GM19324 (cell line): ENCODE measurements around the gene MAPK1.
"Not testable (repeated sequence)": the region's sequence is repeated elsewhere in the genome, so short reads cannot be mapped to it uniquely, and the experiment has no call there.

Source experiments
- ATAC-seq: cut with Tn5 transposase; IDR thresholded peaks from one replicate; pipeline ENCODE4 v1.9.1; 2021; ENCODE audit warnings: mild to moderate bottlenecking, moderate library complexity; ENCODE audit not compliant: unreplicated experiment, low FRiP score

The MAPK1 gene

GRCh38 chr22:21882754-21883333, 15.4 kb upstream of the MAPK1 start:
- ATAC-seq = not testable (repeated sequence)

- no peak for ATAC-seq
Measured at GRCh38 chr22:21881841-21882753, 14.7 kb upstream of the MAPK1 start.

GRCh38 chr22:21876486-21877176, 9.2 kb upstream of the MAPK1 start:
- no peak for ATAC-seq

GRCh38 chr22:21874953-21875352, 7.5 kb upstream of the MAPK1 start:
- not testable (repeated sequence) for ATAC-seq

- ATAC-seq = no peak
Measured at GRCh38 chr22:21873619-21874018, 6.2 kb upstream of the MAPK1 start.

- not testable (repeated sequence) for ATAC-seq
Measured at GRCh38 chr22:21872741-21873140, 5.3 kb upstream of the MAPK1 start.

GRCh38 chr22:21868651-21869050, 1.2 kb upstream of the MAPK1 start:
- ATAC-seq = no peak

- ATAC-seq = no peak
Measured at GRCh38 chr22:21866833-21867527, 465 bp downstream of the MAPK1 start.

GRCh38 chr22:21865041-21865440, 2.4 kb downstream of the MAPK1 start:
- no peak for ATAC-seq

- ATAC-seq = no peak
Measured at GRCh38 chr22:21862386-21863245, 4.8 kb downstream of the MAPK1 start.

- no peak for ATAC-seq
Measured at GRCh38 chr22:21861851-21862250, 5.6 kb downstream of the MAPK1 start.

- ATAC-seq = no peak
Measured at GRCh38 chr22:21861264-21861848, 6.1 kb downstream of the MAPK1 start.

GRCh38 chr22:21860491-21861039, 6.9 kb downstream of the MAPK1 start:
- ATAC-seq = no peak

GRCh38 chr22:21858025-21858764, 9.2 kb downstream of the MAPK1 start:
- ATAC-seq = no peak

GRCh38 chr22:21857481-21857914, 9.9 kb downstream of the MAPK1 start:
- ATAC-seq = no peak

GRCh38 chr22:21856868-21857267, 10.6 kb downstream of the MAPK1 start:
- no peak for ATAC-seq

- no peak for ATAC-seq
Measured at GRCh38 chr22:21856197-21856596, 11.2 kb downstream of the MAPK1 start.

- no peak for ATAC-seq
Measured at GRCh38 chr22:21855676-21856075, 11.8 kb downstream of the MAPK1 start.
